Stimulated activated CD8-positive, alpha-beta memory T cell treated with anti-CD3 and anti-CD28 coated beads, Interleukin-15, amount 100 ng/mL, for 24 hours (primary cell): Measurements from ENCODE around the gene STK32B.
"Not testable (repeated sequence)": the region's sequence is repeated elsewhere in the genome, so short reads cannot be mapped to it uniquely, and the experiment has no call there.

Experiments used
- DNase-seq: peaks from one replicate; pipeline ENCODE4 v3.0.0-alpha.2; 2020; ENCODE audit warnings: low read depth

The STK32B gene

DNA sequence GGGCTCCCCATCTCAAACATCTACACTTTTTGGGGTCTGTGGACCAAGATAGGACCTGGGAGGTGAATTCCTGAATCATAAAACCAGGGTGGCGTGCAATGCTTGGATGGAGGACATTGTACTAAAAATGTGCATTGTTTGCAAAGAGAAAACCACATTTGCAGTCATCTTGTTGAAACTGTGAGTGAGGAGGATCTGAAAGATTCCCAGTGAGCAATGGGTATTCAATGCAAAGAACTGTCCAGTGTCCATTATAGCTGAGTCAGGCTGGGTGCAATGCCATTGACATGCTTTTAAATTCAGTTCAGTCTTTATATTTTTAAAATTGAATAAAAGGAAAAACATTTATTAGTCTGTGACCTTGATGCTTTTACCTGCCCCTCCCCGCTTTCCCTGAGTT lies 215.7 kb downstream of the STK32B start:
- DNase-seq, result no peak

DNA sequence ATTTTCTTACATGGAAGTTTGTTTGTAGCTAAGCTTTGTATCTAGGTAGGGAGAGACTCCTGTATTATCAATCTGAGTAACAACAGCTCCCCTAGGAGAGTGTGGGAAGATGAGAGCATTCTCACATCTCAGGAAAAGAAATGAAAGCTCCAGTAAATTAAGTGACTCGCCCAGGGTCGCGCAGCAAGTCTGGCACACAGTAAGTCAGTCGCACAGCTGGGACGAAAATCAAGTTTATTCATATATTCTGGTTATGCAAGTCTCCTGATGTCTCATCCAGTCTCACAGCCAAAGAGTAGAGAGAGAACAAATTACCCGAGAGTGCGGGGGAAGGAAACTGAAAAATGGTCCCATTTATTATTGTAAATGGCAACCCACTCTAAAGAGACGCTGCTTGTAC lies 216.1 kb downstream of the STK32B start:
- DNase-seq, result no peak

DNA sequence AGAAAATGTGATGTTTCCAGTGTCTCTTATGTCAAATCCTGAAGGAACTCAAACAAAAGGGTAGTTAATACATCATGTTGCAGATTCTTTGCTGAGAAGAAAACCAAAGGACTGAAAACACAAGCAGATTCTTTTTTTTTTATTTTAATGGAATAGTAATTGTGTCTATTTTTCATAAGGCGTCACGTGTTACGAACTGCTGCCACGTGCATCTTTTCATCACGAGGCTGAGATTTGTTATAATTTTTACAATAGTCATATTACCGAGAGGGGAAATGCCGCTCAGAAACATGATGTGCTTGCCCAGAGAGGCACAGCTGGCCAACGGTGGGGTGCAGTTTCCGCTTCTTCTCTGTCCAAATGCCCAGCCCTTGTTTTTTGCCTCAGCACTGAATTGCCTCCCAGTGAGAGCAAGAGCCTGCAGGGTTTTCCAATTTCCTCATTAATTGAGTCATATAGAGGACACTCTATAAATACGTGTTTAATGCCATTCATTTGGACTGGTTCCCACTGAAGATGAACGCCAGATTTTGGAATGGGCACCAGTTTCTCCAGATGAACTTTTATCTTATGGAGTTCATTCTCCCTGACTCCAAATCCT lies 225.3 kb downstream of the STK32B start:
- DNase-seq, result no peak

DNA sequence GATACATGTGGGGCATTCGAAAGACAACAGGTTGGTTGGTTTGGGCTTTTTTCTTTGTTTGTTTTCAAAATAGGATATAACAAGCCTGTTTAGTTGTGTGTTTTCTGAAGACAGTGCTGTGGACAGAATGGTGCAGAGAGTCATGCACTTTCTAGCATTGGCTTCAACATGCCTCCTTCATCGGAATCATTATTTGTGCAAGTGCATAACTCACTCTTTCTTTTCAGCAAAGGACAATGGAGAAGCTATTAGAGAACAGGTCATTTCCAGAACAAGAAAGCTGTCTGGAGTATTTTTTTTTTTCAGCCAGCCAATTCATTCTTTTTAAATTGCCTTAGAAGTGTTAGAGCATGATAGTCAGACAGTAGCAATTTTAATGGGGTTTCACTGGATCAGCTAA lies 225.8 kb downstream of the STK32B start:
- no peak for DNase-seq

DNA sequence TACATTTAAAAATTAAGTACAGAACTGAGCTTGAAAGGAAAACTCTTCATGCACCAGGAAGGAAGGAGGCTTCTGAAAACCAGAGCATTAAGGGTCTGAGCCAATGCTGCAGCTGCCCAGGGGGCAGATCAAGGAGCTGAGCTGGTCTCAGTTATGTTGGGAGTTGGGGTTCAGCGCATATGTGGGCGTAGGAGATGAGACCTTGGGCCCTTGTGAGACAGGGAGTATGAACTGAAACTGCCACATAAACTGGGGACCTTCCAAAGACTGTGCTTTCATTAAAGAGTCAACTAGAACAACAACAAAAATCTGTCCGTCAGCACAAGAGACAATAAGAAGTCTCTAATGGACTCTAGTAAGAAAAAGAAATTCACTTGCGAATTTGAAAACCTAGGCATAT lies 226.9 kb downstream of the STK32B start:
- DNase-seq, result no peak

DNA sequence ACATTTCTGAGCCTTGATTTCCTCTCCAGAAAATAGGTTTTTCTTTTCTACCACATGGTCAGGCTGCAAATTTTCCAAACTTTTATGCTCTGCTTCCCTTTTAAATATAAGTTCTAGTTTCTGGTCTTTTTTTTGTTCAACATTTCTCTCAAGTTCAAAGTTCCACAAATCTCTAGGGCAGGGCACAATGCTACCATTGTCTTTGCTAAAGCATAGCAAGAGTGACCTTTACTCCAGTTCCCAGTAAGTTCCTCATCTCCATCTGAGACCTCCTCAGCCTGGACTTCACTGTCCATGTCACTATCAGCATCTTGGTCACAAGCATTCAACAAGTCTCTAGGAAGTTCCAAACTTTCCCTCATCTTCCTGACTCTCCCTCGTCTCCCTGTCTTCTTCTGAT lies 228.8 kb downstream of the STK32B start:
- DNase-seq, result not testable (repeated sequence)

DNA sequence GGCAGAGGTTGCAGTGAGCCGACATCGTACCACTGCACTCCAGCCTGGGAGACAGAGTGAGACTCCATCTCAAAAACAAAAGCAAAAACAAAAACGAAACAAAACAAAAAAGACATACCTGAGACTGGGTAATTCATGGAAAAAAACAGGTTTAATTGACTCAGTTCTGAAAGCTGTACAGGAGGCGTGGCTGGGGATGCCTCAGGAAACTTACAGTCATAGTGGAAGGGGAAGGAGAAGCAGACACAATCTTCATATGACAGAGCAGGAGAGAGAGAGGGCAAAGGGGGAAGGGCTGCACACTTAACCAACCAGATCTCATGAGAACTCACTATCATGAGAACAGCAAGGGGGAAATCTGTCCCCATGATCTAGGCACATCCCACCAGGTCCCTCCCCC lies 229.5 kb downstream of the STK32B start:
- no peak for DNase-seq

DNA sequence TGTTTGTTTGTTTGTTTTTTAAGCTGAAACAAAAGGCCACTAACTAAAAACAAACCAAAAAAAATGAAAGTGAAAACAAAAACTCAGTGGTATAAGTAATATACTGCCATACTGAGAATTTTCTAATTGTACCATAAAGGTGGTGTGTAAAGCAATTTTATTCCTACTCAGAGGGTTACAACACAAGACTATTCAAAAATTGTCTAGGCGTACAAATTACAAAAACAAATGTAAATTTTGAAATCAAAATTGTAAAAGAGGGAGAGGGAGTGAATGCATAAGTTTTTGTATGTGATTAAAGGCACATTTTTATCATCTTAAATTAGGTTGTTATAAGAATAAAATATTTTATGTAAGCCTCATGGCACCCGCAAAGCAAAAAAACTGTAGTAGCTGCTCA lies 232.6 kb downstream of the STK32B start:
- no peak for DNase-seq

DNA sequence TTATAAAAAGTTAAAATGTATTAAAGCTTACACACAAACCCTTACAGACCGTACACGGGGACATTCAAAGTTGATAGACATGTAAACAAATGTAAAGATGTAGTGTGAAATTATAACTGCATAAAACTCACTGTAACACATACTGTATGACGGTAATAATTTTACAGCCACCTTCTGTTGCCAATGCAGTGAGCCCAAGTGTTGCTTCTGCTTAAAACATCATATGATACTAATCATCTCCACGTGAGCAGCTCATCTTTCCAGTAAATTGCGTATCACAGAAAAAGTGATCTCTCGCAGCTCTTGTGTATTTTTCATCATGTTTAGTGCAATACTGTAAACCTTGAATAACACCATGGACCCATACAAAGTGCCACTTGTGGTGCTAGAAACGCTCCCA lies 233.2 kb downstream of the STK32B start:
- no peak for DNase-seq

DNA sequence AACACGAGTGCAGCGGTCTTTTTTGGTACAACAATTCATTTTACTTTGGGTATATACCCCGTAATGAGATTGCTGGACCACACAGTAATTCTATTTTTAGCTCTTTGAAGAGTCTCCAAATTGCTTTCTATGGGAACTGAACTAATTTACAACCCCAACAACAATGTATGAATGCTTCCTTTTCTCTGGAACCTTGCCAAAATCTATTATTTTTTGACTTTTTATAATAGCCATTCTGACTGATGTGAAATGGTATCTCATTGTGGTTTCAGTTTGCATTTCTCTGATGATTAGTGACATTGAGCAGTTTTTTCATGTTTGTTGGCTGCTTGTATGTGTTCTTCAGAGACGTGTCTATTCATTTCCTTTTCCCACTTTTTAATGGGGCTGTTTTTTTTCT lies 240.8 kb downstream of the STK32B start:
- no peak for DNase-seq

DNA sequence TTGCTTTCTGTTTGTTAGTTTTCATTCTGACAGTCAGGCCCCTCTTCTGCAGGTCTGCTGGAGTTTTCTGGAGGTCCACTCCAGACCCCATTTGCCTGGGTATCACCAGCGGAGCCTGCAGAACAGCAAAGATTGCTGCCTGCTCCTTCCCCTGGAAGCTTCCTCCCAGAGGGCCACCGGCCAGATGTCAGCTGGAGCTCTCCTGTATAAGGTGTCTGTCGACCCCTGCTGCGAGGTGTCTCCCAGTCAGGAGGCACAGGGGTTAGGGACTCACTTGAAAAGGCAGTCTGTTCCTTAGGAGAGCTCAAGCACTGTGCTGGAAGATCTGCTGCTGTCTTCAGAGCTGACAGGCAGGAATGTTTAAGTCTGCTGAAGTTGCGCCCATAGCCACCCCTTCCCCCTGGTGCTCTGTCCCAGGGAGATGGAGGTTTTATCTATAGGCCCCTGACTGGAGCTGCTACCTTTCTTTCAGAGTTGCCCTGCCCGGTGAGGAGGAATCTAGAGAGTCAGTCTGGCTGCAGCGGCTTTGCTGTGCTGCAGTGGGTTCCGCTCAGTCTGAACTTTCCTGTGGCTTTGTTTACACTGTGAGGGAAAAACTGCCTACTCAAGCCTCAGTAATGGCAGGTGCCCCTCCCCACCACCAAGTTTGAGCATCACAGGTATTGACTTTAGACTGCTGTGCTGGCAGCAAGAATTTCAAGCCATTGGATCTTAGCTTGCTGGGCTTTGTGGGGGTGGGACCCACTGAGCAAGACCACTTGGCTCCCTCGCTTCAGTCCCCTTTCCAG lies 246.9 kb downstream of the STK32B start:
- DNase-seq, result not testable (repeated sequence)

DNA sequence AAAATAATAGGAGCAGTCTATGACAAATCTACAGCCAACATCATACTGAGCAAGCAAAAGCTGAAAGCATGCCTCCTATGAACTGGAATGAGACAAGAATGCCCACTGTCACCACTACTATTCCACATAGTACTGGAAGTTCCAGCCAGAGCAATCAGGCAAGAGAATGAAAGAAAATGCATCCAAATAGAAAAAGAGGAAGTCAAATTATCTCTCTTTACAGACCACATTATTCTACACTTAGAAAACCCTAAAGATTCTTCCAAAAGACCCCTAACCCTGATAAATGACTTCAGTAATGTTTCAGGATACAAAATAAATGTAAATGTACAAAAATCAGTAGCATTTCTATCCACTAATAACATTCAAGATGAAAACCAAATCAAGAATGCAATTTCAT lies 249.0 kb downstream of the STK32B start:
- DNase-seq, result no peak

DNA sequence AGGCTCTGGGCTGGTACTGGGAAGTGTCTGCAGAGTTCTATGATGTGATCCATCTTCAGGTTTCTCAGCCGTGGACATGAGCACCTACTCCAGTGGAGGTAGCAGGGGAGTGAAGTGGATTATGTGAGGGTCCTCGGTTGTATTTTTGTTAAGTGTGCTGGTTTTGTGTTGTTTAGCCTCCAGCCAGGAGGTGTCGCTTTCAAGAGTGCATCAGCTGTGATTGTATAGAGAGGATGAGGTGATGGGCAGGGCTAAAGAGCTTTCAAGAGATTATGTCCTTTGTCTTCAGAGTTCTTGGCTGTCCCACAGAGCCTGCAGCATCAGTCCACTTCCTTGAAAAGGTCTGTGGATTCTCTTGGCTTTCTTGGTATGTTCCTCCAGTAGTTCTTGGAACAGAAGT lies 256.6 kb downstream of the STK32B start:
- no peak for DNase-seq

DNA sequence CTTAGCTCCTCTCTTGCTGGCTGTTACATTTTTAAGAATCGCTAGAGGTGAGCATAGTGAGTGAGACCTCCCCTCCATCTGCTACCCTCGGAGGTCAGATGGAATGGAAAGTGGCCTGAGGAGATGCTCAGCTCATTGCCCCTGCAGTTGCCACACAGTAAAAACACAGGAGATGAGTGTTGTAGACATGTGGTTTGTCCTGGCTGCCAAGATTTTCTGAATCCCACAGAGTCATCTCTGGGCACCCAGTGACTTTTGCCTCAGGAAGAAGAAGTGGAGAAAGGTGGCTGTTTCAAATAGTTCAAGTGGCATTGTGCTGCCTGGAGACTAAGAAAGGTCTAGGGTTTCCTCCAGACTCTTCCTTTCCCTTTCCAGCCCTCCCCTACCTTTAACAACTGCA lies 271.0 kb downstream of the STK32B start:
- no peak for DNase-seq

DNA sequence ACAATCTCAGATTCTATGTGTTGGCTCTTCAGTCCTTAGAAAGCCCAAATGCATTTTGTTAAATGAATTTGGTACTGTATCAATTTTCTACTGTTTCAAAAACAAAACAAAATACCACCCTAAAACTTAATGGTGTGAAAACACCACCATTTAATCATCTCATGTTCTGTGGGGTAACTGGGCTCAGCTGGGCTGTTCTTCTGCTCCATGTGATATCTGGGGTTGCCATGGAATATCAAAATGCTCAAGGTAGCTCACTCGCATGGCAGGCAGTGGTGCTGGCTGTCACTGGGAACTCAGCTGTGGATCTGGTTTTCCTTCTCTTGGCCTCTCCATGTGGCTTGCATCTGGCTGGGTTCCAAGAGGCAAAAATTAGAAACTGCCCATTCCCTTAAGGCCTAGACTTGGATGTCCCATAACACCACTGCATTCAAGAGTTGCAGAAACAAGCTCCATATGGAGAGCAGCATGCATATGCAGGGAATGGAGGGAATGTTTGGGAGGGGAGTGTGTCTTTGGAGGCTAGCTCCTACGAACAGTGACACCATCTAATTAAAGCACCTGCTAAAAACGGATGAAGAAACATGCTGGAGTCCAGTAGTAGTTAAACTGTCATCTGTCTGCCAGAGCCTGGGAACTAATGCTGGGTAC lies 279.2 kb downstream of the STK32B start:
- DNase-seq, result no peak

DNA sequence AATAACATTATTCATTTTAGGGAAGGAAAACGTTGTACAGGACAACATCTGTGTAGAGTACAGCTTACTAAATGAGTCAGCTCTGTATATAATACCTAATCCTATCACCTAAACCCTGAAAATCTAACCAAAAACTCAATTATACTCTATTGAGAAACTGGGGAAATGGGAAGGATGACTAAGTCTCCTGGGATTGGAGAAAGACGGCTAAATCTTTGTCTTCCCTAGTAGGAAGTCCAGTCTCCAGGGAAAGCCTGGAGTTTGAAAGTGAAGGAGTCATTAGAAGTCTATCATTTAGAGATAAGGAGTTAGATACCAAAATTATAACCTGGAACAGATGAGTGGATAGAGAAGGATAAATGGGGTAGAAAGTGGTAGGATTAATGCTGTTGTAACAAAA lies 286.5 kb downstream of the STK32B start:
- DNase-seq, result no peak

DNA sequence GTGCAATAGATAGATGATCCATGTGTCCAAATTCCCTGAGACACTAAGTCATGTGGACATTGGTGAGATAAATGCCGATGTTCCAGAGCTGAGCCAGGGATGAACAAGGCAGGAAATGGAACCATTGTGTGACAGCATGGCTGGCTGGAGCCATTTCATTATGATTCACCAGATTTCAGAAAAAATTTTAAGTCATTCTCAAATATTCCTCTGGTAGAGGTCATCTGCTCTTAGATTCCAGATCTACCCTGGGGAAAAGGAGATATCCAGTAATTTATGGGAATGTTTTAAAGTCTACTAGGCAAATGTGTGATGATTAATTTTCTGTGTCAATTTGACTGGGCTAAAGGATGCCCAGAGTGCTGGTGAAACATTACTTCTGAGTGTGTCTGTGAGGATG lies 287.3 kb downstream of the STK32B start:
- no peak for DNase-seq

DNA sequence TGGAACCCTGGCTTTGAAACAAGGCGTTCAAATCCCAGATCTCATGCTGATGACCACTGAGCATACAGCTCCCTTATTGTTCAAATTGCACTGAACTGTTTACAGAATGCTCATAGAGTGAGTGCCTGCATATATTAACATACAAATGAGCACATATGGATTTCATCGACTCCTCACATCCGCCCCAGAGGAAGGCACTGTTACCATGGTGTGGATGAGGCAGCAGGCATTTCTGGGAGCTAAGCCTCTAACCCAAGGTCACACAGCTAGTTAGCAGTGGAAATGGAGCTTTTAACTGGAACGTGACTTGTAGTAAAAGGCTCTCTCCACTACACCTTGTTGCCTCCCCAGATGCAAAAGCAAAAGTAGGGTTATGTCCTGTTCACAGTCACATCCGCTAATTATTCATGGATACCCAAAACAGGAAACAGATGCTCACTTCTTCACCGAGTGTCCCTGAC lies 289.7 kb downstream of the STK32B start:
- DNase-seq, result no peak

DNA sequence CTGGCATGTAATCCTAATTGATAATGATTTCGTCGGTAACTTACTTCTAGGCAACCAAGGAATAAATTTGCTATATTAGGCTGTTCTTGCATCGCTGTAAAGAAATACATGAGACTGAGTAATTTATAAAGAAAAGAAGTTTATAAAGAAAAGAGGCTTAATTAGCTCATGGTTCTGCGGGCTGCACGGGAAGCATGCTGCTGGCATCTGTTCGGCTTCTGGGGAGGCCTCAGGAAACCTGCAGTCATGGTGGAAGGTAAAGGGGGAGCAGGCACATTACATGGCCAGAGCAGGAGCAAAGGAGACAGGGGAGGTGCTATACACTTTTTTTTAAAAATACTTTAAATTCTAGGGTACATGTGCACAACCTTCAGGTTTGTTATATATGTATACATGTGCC lies 290.2 kb downstream of the STK32B start:
- DNase-seq, result no peak

DNA sequence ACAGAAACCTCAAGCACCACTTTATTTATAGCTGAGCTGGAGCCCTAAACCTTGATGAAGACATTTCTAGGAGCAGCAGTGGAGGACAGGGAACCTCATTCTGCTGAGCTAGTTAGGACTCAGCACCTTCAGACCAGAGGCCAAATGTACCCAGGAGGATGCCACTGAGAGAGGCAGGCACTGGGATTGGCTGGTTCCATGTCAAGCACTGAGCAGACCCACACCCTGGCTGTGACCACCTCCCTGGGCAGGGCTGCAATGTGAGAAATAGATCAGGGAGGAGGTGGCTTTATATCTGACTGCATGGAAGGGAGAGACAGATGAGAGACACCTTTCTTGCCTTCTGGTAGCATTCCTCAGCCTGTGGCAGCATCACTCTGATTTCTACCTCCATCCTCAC lies 304.6 kb downstream of the STK32B start:
- no peak for DNase-seq

DNA sequence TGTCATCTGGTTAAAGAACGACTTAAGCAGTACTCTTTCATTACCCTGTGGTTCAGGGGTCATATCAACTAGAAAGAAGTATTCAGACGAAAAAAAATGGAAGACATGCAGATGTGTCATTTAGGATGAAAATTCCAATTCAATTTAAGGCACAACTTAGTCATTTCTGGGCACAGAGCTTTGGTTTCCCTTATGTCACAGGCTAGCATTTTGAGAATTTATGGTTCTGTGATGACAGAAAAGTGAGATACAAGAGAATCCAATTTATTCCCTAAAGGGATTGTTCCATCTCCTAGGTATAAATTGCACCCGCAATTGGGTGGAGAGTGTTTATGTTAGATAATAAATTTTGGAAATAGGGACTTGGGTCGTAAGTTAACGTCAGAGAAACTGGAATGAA lies 306.6 kb downstream of the STK32B start:
- DNase-seq, result no peak

DNA sequence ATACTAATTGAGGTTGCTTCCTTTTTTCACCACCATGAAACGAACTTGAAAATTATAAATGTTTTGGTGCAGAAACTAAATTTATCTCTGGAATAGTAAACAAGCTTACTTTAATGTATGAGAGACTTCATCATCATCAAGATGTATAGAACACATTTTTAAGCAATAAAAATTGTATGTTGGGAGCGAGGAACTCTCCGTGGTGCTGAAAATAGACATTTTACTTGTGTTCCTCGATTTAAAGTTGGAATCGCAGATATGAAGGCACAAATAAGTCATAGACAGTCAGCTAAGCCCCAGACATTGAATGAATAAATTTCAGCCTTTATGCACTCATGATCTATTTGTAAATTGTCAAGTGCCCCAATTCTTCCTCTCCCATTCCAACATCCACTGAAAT lies 310.7 kb downstream of the STK32B start:
- DNase-seq, result no peak

DNA sequence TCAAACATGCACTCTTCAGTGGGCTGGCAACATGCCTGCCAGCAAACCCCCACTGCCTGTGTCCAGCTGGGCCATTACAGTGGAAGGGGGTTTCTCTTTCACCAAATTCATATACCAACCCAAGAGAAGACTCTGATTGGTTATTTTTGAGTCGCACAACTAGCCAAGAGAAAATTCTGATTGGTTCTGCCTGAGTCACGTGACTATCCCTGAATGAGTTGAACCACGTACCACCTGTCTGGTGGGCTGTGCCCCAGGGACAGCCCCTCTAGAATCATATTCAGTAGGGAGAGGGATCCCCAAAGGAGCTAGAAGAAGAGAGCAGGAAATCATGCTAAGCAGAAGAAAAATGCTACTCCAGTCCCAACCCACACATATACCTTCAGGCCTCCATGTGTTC lies 313.1 kb downstream of the STK32B start:
- no peak for DNase-seq
